GM19193 (cell line): ENCODE data around the gene GIN1.

Experiments used
- POLR2A ChIP-seq: IDR thresholded peaks from 4 replicates; pipeline ENCODE4 v1.6.1; 2011; ENCODE audit not compliant: insufficient read depth, insufficient read length; ENCODE audit errors: extremely low read depth

GIN1 gene, protein sequence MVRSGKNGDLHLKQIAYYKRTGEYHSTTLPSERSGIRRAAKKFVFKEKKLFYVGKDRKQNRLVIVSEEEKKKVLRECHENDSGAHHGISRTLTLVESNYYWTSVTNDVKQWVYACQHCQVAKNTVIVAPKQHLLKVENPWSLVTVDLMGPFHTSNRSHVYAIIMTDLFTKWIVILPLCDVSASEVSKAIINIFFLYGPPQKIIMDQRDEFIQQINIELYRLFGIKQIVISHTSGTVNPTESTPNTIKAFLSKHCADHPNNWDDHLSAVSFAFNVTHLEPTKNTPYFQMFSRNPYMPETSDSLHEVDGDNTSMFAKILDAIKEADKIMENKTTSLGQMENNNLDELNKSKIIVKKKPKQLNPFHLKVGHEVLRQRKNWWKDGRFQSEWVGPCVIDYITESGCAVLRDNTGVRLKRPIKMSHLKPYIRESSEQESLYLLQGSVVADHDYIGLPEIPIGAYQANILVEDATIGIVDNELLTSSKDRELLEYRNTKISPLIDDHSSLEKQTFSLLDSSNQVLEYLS

DNA sequence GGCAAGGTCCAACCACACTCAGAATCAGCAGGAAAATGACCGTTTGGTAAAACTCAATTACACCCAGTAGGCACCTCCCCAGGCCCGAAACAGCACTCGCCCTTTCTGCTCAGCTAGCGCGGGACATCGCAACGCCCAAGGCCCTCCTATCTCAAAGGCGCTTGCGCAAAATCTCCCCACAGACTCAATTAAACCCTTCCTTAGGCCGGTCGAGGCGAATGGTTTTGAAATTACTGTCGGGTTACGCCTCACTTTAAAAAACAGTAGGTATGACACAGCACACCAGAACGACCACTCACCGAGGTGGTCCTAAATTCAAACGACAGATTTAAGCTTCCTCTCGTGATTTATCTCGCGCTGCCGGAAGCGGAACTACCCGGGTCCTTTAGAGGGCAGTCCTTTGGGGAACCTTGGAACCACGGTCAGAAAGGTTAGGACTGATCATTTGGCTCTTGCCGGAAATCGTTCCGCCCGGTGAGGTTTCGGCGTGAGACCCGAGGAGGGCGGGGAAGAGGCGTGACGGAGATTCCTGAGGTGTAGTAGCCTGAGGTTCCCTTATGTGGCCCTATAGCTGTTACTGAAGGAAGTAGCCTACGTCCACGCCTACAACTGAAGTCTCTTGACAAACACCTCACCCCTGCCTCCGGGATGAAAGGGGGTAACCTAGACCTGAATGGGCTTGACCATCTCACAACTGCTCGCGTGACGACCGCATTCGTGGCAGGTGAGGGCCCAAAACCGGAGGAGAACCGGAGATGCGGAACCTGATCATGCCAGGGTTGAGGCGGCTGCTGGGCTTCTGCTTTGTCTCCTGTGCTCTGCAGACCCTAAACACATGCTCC is at the start of gene GIN1, which contains the start of gene PPIP5K2:
GIN1 (minus strand) TSS at position 374 of the 842 bp plus-strand sequence. CDS start 11,431 bp downstream, outside the sequence.
PPIP5K2 (plus strand) TSS at position 537 of the 842 bp plus-strand sequence. CDS start 9,289 bp downstream, outside the sequence.
- TF ChIP-seq POLR2A, result peak; percentile 86

DNA sequence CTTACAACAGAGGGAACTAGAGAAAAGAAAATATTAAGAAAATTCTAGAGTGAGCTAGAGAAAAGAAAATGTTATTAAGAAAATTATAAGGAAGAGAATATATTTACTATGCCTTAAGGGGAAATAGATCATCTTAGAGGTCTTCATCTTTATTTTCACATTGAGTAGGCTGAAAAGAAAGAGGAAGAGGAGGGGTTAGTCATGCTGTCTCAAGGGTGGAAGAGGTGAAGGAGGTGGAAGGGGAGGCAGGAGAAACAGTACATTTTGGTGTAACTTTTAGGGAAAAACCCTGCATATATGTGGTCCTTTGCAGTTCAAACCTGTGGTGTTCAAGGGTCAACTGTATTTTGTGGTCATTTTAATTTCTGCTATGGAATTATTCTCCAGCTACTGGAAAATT is 46.8 kb upstream of the GIN1 start:
- no peak for TF ChIP-seq POLR2A

DNA sequence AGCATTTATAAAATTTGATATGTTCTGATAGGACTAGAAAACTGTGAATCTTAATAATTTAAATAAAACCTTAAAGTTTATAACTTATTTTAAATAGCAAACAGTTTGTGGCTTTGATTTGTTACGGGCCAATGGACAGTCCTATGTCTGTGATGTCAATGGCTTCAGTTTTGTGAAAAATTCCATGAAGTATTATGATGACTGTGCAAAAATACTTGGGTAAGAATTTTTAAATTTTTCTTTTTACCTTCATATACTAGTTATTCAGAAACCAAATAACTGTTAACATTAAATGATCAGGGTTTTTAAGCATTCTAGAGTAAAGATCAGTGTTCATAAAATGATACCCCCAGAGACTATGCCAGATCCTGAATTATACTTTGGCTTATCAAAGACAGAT is 31.2 kb upstream of the GIN1 start:
- no peak for TF ChIP-seq POLR2A

DNA sequence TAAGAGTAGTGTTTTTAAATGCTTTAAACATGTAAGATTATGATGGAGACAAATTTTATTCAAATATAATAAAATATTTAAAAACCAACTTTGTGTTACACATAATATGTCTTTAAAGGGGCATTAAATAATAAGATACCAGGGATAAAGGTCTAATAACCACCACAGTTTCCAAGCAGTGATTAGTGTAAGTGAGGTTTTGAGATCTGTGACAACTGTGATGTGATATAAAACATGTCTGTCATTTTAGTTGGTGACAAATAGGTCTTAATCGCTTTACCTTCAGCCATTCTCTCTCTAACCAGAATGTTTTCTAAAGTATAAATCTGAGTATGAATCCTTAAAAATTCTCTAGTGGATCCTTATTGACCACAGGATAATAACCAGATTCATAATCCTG is 28.3 kb upstream of the GIN1 start:
- no peak for TF ChIP-seq POLR2A

DNA sequence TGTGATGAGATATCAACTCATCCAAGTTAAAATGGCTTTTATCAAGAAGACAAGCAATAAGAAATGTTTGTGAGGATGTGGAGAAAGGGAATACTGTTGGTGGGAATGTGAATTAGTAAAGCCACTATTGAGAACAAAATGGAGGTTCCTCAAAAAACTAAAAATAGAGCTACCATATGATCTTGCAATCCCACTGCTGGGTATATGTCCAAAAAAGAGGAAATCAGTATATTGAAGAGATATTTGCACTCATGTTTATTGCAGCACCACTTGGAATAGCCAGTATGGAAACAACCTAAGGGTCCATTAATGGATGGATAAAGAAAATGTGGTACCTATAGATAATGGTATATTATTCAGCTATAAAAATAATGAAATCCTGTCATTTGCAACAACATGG is 25.3 kb upstream of the GIN1 start:
- TF ChIP-seq POLR2A, result no peak

DNA sequence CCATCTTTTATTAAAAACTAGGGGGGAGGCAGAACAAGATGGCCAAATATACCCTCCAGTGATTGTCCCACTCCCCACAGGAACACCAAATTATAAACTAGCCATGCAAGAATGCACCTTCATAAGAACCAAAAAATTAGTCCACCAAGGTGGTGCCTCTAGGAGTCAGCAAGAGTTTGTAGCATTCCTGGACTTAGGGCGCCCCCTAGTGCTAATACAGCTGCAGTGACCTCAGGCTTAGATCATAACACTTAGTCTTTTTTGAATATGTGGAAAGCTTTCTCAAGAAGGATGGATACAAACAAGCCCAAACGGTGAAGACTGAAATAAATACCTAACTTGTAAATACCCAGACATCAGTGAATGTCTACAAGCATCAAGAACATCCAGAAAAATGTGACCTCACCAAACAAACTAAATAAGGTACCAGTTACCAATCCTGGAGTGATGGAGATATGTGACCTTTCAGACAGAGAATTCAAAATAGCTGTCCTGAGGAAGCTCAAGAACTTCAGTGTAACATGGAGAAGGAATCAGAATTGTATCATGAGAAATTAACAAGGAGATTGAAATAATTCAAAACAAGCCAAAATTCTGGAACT is 19.4 kb upstream of the GIN1 start:
- no peak for TF ChIP-seq POLR2A

DNA sequence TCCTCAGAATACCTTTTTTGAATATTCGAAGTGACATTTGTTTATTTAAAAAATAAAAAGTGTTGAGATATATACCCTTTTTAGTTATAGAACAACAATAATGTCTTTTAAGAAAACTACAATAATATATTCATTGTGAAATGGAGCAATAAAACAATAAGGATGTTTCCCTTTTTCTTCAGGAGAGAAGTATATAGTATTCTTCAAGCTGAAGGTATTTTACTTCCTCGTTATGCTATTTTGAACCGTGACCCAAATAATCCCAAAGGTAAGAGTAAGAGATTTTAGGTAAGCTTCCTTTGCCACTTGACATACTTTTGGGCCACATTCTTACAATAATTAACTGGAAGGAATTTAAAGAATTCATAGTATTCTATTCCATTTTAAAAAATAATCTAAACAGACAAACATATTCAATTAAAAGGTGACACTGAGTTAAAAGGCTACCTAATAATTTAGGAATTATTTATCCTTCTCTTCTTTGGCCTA is 18.3 kb upstream of the GIN1 start:
- no peak for TF ChIP-seq POLR2A

DNA sequence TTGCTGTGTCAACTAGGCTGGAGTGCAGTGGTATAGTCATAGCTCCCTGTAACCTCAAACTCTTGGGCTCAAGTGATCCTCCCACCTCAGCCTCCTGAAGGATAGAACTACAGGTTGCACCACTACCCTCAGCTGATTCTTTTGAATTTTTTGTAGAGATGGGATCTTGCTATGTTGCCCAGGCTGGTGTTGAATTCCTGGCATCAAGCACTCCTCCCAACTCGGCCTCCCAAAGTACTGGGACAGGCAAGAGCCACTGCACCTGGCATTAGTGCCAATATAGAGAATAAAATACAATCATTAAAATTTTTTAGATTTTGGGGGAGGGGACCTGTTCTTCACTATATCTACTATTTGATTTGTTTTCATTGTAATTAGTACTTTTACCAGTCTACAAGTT is 15.5 kb upstream of the GIN1 start:
- no peak for TF ChIP-seq POLR2A

DNA sequence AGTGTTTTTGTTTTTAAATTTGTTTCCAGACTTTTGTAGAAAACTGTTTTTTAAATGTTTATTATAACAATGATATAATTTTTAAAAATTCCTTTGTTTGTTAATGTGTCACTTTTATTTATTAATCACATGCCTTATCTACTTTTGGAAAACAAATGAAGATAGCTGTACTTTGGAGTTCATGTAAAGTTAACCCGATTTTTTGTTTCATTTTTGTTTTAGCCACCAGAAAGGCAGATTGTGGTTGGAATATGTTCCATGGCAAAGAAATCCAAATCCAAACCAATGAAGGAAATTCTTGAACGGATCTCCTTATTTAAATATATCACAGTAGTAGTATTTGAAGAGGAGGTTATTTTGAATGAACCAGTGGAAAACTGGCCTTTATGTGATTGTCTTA is 13.3 kb upstream of the GIN1 start:
- no peak for TF ChIP-seq POLR2A

DNA sequence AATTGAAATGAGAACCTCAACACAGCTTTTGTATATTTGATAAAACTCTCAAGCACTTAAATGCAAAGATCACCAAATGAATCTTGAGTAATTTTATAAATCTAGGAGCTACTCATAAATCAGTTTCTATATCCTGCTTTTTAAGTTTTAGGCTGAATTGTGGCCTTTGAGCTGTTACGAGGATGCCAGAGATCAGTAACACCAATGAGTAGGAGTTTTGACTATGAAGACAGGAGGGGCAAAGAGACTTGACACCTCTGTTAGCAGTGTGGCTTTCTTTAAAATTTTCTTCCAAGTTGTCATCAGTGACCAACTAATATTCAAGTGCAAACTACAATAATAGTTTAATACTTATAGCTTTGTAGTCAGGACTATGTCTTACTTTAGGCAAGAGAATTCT is 12.7 kb upstream of the GIN1 start:
- no peak for TF ChIP-seq POLR2A

DNA sequence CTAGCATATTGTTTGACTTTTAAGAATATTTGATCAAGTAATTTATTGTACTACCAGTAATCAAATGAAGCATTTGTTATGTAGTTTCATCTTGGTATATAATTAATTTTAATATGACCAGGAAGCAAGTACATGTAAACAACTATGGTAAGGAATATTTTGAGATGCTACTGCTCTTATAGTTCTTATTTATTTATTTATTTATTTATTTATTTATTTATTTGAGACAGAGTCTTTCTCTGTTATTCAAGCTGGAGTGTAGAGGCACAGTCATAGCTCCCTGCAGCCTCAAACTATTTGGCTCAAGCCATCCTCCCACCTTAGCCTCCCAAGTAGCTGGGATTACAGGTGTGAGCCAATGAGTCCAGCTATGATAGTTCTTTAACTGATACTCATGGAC is 8.3 kb upstream of the GIN1 start:
- TF ChIP-seq POLR2A, result no peak

DNA sequence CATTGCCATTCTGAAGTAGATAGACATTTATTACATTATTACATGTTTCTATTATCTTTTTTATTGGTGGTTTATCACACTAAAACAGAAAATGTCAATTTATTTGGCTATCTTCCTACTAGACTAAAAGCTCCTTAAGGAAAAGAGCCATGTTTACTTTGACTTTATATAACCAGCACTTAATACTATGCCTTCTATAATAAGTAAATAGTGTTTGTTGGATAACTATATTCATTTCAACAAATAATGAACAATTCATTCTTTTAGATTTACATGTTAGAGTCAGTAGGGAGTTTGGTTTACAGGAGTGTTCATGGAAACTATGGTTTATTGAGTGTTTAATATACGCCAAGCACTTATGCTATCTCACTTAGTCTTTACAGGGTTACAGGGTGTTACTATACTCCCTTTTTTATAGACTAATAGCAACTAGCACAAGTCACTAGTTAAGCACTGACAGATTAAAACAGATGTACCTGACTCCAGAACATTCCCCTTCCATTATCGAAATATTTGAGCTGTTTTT is 7.4 kb upstream of the GIN1 start:
- TF ChIP-seq POLR2A, result no peak

DNA sequence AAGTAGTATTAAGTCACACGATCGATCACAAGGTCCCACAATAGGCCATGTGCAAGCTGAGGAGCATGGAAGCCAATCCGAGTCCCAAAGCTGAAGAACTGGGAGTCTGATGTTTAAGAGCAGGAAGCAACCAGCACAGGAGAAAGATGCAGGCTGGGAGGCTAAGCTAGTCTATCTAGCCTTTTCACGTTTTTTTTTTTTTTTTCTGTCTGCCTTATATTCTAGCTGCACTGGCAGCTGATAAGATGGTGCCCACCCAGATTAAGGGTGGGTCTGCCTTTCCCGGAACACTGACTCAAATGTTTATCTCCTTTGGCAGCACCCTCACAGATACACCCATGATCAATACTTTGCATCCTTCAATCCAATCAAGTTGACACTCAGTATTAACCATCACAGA is 6.6 kb upstream of the GIN1 start:
- TF ChIP-seq POLR2A, result no peak

DNA sequence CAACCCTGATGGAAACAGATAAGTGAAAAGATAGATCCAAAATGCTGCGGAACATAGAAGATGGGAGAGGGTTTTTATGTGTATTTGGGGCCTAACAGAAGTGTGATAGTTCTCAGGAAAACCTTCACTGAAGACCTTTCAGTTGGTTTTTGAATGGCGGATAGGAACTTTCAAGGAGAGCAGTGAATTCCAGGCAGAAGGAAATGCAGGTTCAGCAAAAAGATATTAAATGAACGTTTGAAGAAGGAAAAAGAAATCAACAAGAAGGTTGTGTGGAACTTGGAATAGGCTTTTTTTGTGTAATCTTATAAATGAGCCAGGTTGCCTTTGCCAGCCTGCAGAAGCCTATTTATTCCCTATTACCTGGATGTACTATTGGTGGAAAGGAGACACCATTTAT is 2.3 kb upstream of the GIN1 start:
- TF ChIP-seq POLR2A, result no peak
